HG03565 (cell line): ENCODE measurements around the gene ACER2.

Experiments used
- ATAC-seq: cut with Tn5 transposase; IDR thresholded peaks from one replicate; pipeline ENCODE4 v1.9.1; 2021; ENCODE audit warnings: mild to moderate bottlenecking, moderate library complexity; ENCODE audit not compliant: unreplicated experiment

ACER2 gene

GRCh38 chr9:19481971-19482404 is 73.2 kb downstream of the ACER2 start:
- ATAC-seq: no peak

DNA sequence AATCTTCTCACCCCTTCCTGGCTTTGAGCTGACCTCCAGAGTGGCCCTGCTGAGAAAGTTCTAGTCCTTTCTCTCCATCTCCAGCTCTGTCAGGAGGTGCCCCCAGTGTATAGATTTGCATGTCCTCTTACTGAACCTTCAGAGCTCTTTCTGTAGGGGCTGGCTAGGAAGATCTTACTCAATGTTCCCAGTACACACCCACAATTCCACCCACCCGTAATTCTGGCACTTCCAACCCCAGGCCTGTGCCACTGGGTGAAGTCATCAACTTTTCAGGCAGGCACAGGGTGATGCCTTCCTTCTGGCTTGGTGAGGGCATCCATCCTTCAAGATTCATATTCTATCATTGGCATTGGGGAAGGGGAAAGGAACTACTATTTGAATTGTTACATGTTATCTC is 75.9 kb downstream of the ACER2 start:
- no peak for ATAC-seq

GRCh38 chr9:19485193-19485592 is 76.4 kb downstream of the ACER2 start:
- ATAC-seq: no peak

DNA sequence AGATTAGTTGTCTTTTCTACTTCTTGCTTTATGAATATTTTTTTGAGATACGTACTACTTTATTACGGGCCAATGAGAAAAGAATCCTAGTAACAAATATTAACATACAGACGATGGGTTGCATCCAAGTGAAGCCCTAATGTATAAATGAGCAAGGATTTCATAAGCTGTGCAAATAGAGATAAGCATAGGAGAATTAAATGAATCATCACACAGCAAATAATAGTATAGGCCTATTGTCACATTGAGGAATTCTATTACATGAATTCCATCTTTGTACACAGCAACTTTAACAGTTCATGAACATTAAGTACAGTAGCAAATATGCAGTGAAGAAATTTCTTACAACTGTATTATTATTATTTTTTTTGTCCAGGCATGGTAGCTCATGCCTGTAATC is 78.0 kb downstream of the ACER2 start:
- no peak for ATAC-seq

DNA sequence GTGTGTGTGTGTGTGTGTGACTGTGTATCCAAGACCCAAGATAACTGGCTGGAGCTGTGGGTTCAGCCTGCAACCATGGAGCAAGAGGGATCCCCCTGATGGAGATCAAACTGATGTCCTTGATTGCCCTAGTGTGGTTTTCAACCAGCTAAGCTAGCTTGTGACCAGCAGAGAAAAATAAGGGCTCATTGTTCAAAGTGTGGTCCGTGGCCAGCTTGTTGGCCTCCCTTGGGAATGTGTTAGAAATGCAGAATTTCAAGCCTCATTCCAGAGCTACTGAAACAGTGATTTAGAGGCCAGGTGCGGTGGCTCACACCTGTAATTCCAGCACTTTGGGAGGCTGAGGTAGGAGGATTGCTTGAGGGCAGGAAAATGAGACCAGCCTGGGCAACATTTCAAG is 79.9 kb downstream of the ACER2 start:
- no peak for ATAC-seq

DNA sequence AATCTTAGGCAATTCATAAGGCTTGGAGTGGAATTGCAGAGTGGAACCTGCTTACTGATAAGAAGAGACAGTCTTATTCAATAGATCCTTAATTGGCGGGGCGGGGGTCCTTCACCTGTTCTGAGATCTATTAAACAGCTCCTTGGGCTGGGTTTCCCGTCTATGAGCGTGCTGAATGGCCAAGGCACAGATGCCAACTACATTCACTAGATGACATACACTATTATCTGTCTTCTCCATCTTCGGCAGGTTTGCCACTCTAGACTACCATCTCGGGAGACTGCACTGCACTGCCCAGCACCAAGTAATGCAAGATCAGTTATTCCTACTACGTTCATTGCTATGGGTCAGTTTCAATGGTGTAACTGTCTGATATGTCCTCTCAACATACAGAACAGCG is 81.5 kb downstream of the ACER2 start:
- ATAC-seq: no peak

DNA sequence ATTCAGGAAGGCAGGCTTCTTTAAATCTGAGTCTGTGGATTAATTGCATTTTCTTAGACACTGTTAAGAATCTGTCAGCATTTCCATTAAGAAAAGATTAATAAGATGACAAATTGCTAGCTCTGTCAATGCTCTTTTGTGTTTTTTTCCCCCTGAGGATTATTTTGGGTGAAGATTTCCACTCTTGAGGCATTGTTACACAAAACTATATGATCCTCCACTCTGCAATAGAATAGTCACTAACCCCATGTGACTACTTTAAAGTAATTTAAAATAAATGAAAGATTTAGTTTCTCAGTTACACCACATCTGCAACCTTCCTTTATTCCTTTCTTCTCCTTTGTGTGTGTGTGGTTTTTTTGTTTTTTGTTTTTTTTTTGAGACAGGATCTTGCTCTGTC is 82.0 kb downstream of the ACER2 start:
- no peak for ATAC-seq

DNA sequence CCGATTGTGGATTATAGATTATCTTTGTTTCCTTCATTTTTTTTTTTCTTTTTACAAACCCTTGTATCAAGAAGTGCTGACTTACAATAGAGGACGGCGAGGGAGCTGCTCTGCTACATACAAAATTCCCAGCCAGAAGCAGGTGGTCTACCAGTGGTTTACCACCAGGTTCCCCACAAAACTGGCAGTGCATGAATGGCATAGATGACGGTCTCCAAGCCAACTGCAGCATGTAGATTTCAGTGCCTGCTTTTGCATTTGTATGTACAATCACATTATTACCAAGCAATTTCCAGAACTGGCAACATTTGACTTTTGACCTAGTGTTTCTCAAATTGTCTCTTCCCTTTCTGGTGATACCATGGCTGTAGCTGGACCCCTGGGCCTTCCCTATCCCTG is 84.0 kb downstream of the ACER2 start:
- no peak for ATAC-seq

GRCh38 chr9:19493174-19493811 is 84.5 kb downstream of the ACER2 start:
- peak; percentile 75 for ATAC-seq

DNA sequence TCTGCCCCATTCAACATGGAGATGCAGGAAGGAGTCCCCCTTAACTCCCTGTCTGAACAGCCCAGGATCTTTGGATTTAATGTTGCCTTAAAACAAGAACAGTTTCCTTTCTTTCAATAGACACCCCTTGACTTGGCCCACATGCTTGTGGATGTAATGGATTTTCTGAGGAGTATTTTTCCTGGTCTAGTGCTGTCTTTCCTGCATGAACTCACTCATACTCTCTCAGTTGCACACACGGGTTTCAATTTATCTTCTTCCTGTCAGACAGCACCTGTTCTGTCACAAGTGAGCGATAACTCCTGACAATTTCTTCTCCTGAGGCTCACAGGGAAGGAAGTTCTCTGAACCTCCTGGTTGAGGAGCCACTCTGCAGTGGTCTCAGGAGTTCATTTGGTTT is 85.1 kb downstream of the ACER2 start:
- no peak for ATAC-seq

DNA sequence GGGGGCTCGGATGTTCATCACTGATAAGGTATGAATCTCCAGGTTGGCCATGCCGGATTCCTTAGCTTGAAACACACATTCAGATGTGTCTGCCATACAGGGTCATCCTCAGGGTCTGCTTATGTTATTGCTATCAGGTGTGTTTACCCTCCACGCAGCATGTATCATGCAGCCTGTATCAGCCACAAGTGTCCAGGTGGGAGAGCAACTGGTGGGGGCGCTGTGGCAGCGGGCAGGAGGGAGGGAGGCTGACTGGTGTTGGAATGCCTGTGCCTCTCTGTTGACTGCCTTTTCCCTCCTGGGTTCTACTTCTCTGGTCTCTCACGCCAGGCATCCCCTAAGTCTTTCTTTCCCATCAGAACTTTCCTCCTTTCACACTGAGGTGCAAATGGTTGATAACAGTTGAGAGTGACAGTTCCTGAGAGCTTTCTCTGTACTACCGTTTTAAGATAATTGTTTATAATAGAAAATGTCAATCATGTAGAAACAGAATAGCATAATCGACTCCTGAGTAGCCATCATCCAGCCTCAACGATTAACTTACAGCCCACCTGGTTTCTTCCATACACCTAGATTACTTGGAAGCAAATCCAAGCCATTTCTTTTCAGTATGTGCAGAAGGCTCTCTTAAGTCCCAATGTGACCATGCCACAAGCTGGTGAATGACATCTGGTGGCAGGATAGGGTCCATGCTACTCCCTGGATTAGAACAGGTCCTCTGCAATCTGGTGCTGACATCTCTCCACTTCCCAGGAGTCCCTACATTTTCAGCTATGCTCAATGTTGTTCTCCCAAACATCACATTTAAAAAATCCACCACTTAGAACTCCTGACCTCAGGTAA is 86.6 kb downstream of the ACER2 start:
- no peak for ATAC-seq

DNA sequence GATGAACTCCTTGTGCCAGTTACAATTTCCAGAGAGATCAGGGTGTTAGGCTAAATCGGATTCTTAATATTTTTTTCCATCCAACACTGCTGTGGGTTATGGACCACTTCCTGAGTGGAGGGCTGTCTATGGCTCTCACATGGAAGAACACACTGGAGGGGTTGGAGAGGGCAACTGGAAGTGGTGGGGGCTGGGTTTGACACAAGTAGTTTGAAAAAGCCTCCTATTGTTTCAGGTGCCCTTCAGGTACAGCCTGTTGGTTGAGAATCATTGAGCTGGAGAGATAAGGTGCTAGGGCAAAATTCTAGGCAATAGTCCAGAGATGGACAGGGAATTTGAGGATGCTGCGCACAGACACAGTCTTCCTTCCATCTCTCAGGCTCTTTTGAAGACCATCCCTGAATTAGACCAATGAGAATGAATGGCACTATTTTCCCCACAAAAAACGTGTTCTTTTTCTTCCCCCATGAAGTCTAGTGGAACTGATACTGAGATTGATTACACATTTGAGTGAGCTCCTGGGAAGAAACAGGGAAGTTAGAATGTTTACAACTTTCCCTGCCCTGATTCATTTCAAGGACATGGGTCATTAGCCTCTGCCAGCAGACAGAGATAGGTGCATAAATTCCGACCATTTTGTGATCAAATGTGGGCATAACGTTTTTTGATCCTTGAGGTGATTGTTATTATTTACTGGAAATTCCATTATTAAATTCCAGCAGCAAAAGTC is 87.7 kb downstream of the ACER2 start:
- no peak for ATAC-seq

GRCh38 chr9:19497276-19497675 is 88.5 kb downstream of the ACER2 start:
- no peak for ATAC-seq

GRCh38 chr9:19498015-19498414 is 89.2 kb downstream of the ACER2 start:
- no peak for ATAC-seq
